CD4-positive, alpha-beta memory T cell (primary cell): Measurements from ENCODE around the gene GPR61. TPM values are rescaled to one million over a fixed set of nuclear protein-coding genes. Genes with fewer than 3 reads are reported as not detected.

Experiments
- CTCF ChIA-PET: fragments of 350-600 bp; sonication (Branson Sonifier 250); formaldehyde crosslinking; loops from one replicate; lab custom pipeline; 2021; ENCODE audit warnings: inconsistent platforms; ENCODE audit not compliant: partially characterized antibody; lab: Charles Lee
- POLR2A ChIA-PET: fragments of 350-600 bp; sonication (Branson Sonifier 250); formaldehyde crosslinking; loops from one replicate; lab custom pipeline; 2021; ENCODE audit not compliant: partially characterized antibody; lab: Charles Lee
- DNase-seq, 5 donors: peaks; one replicate each; pipeline versions ENCODE4 v3.0.0 to v3.0.0-alpha.2; 2020 to 2022; ENCODE audit warnings: mixed read lengths in 1 of 5
- H3K27ac ChIP-seq: one replicate; pipeline ENCODE4 v1.7.0; 2013; ENCODE audit warnings: low read depth, low read length
- H3K27me3 ChIP-seq: 2 replicates; pipeline ENCODE4 v1.7.0; 2013; ENCODE audit warnings: mild to moderate bottlenecking, low read length, moderate library complexity; ENCODE audit not compliant: insufficient read depth
- H3K36me3 ChIP-seq: 2 replicates; pipeline ENCODE4 v1.7.0; 2013; ENCODE audit warnings: mild to moderate bottlenecking, low read length, moderate library complexity; ENCODE audit not compliant: insufficient read depth
- H3K4me1 ChIP-seq: 2 replicates; pipeline ENCODE4 v1.7.0; 2013; ENCODE audit warnings: mild to moderate bottlenecking, low read length, moderate library complexity; ENCODE audit not compliant: insufficient read depth
- H3K4me3 ChIP-seq, 2 donors: one replicate each; pipeline ENCODE4 v1.7.0; 2013; ENCODE audit warnings: low read length in 2 of 2, mild to moderate bottlenecking in 1 of 2
- H3K9me3 ChIP-seq, 2 donors: one replicate each; pipeline ENCODE4 v1.7.0; 2013; ENCODE audit warnings: low read length in 2 of 2, control low read depth in 1 of 2; ENCODE audit not compliant: control insufficient read depth in 1 of 2
- H3K27ac Mint-ChIP-seq, 7 donors: one replicate each; pipeline ENCODE4 v1.8.0; 2020 to 2021; ENCODE audit warnings: mixed read lengths in 7 of 7, mild to moderate bottlenecking in 6 of 7, inconsistent platforms in 3 of 7, moderate library complexity in 3 of 7
- H3K27me3 Mint-ChIP-seq, 2 donors: one replicate each; pipeline ENCODE4 v1.8.0; 2020 to 2021; ENCODE audit warnings: mixed read lengths in 2 of 2
- H3K36me3 Mint-ChIP-seq, 2 donors: one replicate each; pipeline ENCODE4 v1.8.0; 2020 to 2021; ENCODE audit warnings: mixed read lengths in 2 of 2, inconsistent platforms in 1 of 2, mild to moderate bottlenecking in 1 of 2
- H3K4me1 Mint-ChIP-seq, 4 donors: one replicate each; pipeline ENCODE4 v1.8.0; 2020 to 2021; ENCODE audit warnings: mixed read lengths in 4 of 4, mild to moderate bottlenecking in 1 of 4
- H3K4me3 Mint-ChIP-seq, 8 donors: one replicate each; pipeline ENCODE4 v1.8.0; 2020 to 2021; ENCODE audit warnings: mixed read lengths in 8 of 8, mild to moderate bottlenecking in 7 of 8, moderate library complexity in 6 of 8, inconsistent platforms in 3 of 8
- H3K9me3 Mint-ChIP-seq, 8 donors: one replicate each; pipeline ENCODE4 v1.8.0; 2020 to 2021; ENCODE audit warnings: mixed read lengths in 8 of 8, mild to moderate bottlenecking in 5 of 8, inconsistent platforms in 3 of 8, moderate library complexity in 1 of 8
- intact Hi-C: fragments of 100-400 bp; cut with micrococcal nuclease; formaldehyde crosslinking; loops from one replicate; pipeline ENCODE4 v1.15.1; 2023
- polyA plus RNA-seq, 2 donors: library from polyadenylated mRNA; unstranded; fragments of 300-500 nt; fragmentation: Illumina TruSeq; gene quantifications; one replicate each; pipeline ENCODE4 v1.2.3, GENCODE V29; 2021
- total RNA-seq, 2 experiments: library from RNA; stranded (reverse); gene quantifications; one replicate each; pipeline ENCODE4 v1.2.3, GENCODE V29; 2021

The GPR61 gene
- total and polyA plus RNA-seq, 4 experiments from 2014 or later, result 0.35 to 0.84 (median 0.53) TPM; not detected in 1

- Mint-ChIP-seq H3K9me3 (peaks cover 0 to 1% (median 0%) of the 10 kb centered on the region in 8 donors), H3K4me3 (peak overlapping the region; percentile 93 to 100 (median 98)), H3K4me1 (peaks cover 36 to 58% (median 43%) of the 10 kb centered on the region in 4 donors), H3K27ac (peak overlapping the region; percentile 92 to 100 (median 99)), H3K27me3 (no peaks in the 10 kb centered on the region), H3K36me3 (peaks cover 0 to 18% of the 10 kb centered on the region in 2 donors)
- Histone ChIP-seq H3K4me3 (peak overlapping the region; percentile 94 to 99), H3K36me3 (no peaks in the 10 kb centered on the region), H3K4me1 (peaks cover 51% of the 10 kb centered on the region), H3K27me3 (no peaks in the 10 kb centered on the region), H3K9me3 (no peaks in the 10 kb centered on the region), H3K27ac (peak overlapping the region; percentile 97)
- ChIA-PET CTCF (interaction anchor here (1.0 to 10.6 kb wide), 22 partner anchors 15 to 448 kb away, joined by 3 to 314 read pairs (median 9); partner anchors contain the start of genes AHCYL1, AMPD2, CYB561D1 and GNAT2), POLR2A (interaction anchor here (0.6 to 3.2 kb wide), 48 partner anchors 8 to 1088 kb away, joined by 3 to 114 read pairs (median 7); partner anchors contain the start of genes AHCYL1, AMIGO1, AMPD2 and ATXN7L2)
- no peak for DNase-seq
- intact Hi-C loops, result loop anchor here (1.0 to 5.0 kb wide), 6 partner anchors 35 to 791 kb away; partner anchors contain the start of genes PSMA5 and RBM15
Observed at GRCh38 chr1:109547463-109548320, 8.0 kb downstream of the GPR61 start.

GRCh38 chr1:109548321-109549267 is 8.9 kb downstream of the GPR61 start, which contains the start of gene GNAI3:
Gene GNAI3 (plus strand): TSS chr1:109548615. CDS start chr1:109548721, 106 bp downstream.
- peak within 1 kb of the TSS; percentile 92 to 100 (median 99) for H3K27ac Mint-ChIP-seq
- peak; percentile 94 to 99 (median 96) for DNase-seq
- H3K36me3 Mint-ChIP-seq, result peaks cover 0 to 18% of the 10 kb centered on the region in 2 donors
- no peaks in the 10 kb centered on the region for H3K27me3 ChIP-seq
- ChIA-PET CTCF (interaction anchor here (0.7 to 3.5 kb wide), 27 partner anchors 10 to 448 kb away, joined by 3 to 32 read pairs (median 5); partner anchors contain the start of genes AHCYL1, AMPD2, ATXN7L2 and CYB561D1), POLR2A (interaction anchor here (0.6 to 3.2 kb wide), 52 partner anchors 8 to 1087 kb away, joined by 3 to 114 read pairs (median 5); partner anchors contain the start of genes AHCYL1, AMIGO1, AMPD2 and ATXN7L2)
- peaks cover 41 to 65% (median 49%) of the 10 kb centered on the region in 4 donors for H3K4me1 Mint-ChIP-seq
- H3K27me3 Mint-ChIP-seq, result no peaks in the 10 kb centered on the region
- H3K36me3 ChIP-seq, result no peaks in the 10 kb centered on the region
- H3K9me3 ChIP-seq, result no peaks in the 10 kb centered on the region
- peaks cover 0 to 1% (median 0%) of the 10 kb centered on the region in 8 donors for H3K9me3 Mint-ChIP-seq
- peak within 1 kb of the TSS; percentile 97 for H3K27ac ChIP-seq
- peak within 1 kb of the TSS; percentile 94 to 99 for H3K4me3 ChIP-seq
- intact Hi-C loops, result loop anchor here (1.0 to 5.0 kb wide), 6 partner anchors 34 to 790 kb away; partner anchors contain the start of genes PSMA5 and RBM15
- H3K4me1 ChIP-seq, result peaks cover 60% of the 10 kb centered on the region
- peak within 1 kb of the TSS; percentile 93 to 100 (median 98) for H3K4me3 Mint-ChIP-seq

- ChIA-PET CTCF (no interaction called here), POLR2A (no interaction called here)
- Mint-ChIP-seq H3K27me3 (no peaks in the 10 kb centered on the region), H3K27ac (peak overlapping the region in 1 of 7 donors; percentile 85), H3K9me3 (no peaks in the 10 kb centered on the region), H3K36me3 (peaks cover 3 to 11% of the 10 kb centered on the region in 2 donors), H3K4me3 (peak overlapping the region in 3 of 8 donors; percentile 5 to 63 (median 6)), H3K4me1 (peaks cover 60 to 86% (median 73%) of the 10 kb centered on the region in 4 donors)
- intact Hi-C loops, result no loop called here
- no peaks in the 10 kb centered on the region for H3K36me3 ChIP-seq
- peaks cover 73% of the 10 kb centered on the region for H3K4me1 ChIP-seq
- no peak overlapping the region for H3K27ac ChIP-seq
- H3K9me3 ChIP-seq, result no peaks in the 10 kb centered on the region
- no peaks in the 10 kb centered on the region for H3K27me3 ChIP-seq
- no peak for DNase-seq
- H3K4me3 ChIP-seq, result no peak overlapping the region
Observed at GRCh38 chr1:109556563-109556962, 16.9 kb downstream of the GPR61 start.

DNA sequence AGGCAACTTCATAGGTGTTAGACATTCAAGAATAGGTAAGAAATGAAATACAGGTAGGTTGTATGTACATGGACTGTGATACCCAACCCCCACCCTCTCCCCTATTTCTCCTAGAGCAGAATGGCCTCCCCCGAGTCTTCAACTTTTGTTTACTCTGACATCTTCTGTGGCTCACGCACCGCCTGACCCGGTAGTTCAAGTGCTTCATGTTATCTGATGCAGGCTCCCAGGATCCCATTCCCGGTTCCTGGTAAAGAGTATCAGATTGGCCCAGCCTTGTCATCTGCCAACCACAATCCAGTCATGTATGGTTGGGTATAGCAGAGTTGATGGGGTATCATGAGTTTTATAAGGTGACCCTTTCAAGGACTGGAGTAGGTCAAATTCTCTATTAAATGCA is 17.8 kb downstream of the GPR61 start:
- ChIA-PET CTCF (no interaction called here), POLR2A (interaction anchor here (2.8 kb wide), 1 partner anchor 9 kb away, joined by 16 read pairs; the partner anchor contains the start of gene GNAI3)
- no peaks in the 10 kb centered on the region for H3K27me3 Mint-ChIP-seq
- Histone ChIP-seq H3K9me3 (no peaks in the 10 kb centered on the region), H3K4me1 (peaks cover 79% of the 10 kb centered on the region), H3K36me3 (no peaks in the 10 kb centered on the region), H3K4me3 (no peak overlapping the region), H3K27ac (no peak overlapping the region), H3K27me3 (no peaks in the 10 kb centered on the region)
- H3K4me1 Mint-ChIP-seq, result peaks cover 62 to 93% (median 78%) of the 10 kb centered on the region in 4 donors
- DNase-seq, result no peak
- no peak overlapping the region for H3K4me3 Mint-ChIP-seq
- peaks cover 3 to 11% of the 10 kb centered on the region in 2 donors for H3K36me3 Mint-ChIP-seq
- intact Hi-C loops, result no loop called here
- no peak overlapping the region for H3K27ac Mint-ChIP-seq
- H3K9me3 Mint-ChIP-seq, result no peaks in the 10 kb centered on the region

DNA sequence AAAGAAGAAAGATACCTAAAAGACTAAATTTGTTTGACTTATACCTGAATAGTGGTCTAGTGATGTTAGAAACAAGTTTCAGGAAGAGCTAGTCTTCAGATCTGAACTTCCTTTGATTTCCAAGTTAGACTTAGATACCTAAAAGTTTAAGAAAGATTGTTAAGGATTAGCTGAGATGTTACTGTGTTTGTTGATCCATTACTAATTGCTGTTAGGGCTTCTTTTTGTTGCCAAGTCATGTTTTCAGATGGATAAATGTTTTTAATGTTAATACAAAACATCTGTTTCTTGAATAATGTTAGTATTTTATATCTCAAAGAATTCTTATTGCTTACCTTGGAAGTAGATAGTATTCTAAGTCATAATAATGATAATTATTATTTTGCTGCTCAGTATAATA is 20.3 kb downstream of the GPR61 start:
- ChIA-PET CTCF (interaction anchor here (1.0 to 2.3 kb wide), 4 partner anchors 14 to 81 kb away, joined by 3 to 12 read pairs (median 6); no protein-coding TSS in a partner anchor), POLR2A (interaction anchor here (2.8 kb wide), 1 partner anchor 11 kb away, joined by 16 read pairs; the partner anchor contains the start of gene GNAI3)
- Histone ChIP-seq H3K4me3 (no peak overlapping the region), H3K9me3 (no peaks in the 10 kb centered on the region), H3K27ac (no peak overlapping the region), H3K27me3 (no peaks in the 10 kb centered on the region), H3K4me1 (peaks cover 83% of the 10 kb centered on the region), H3K36me3 (no peaks in the 10 kb centered on the region)
- H3K4me3 Mint-ChIP-seq, result peak overlapping the region in 4 of 8 donors; percentile 16 to 55 (median 41)
- no peaks in the 10 kb centered on the region for H3K27me3 Mint-ChIP-seq
- DNase-seq, result no peak
- H3K4me1 Mint-ChIP-seq, result peaks cover 52 to 96% (median 73%) of the 10 kb centered on the region in 4 donors
- intact Hi-C loops, result no loop called here
- H3K36me3 Mint-ChIP-seq, result peaks cover 0 to 6% of the 10 kb centered on the region in 2 donors
- no peaks in the 10 kb centered on the region for H3K9me3 Mint-ChIP-seq
- peak overlapping the region in 2 of 7 donors; percentile 10 to 59 for H3K27ac Mint-ChIP-seq

GRCh38 chr1:109564194-109564878 is 24.7 kb downstream of the GPR61 start:
- no peak for DNase-seq
- Mint-ChIP-seq H3K27me3 (no peaks in the 10 kb centered on the region), H3K4me1 (peaks cover 51 to 81% (median 61%) of the 10 kb centered on the region in 4 donors), H3K36me3 (no peaks in the 10 kb centered on the region), H3K9me3 (no peaks in the 10 kb centered on the region), H3K27ac (peak overlapping the region in 5 of 7 donors; percentile 11 to 78 (median 59)), H3K4me3 (peak overlapping the region in 4 of 8 donors; percentile 10 to 57 (median 34))
- Histone ChIP-seq H3K36me3 (no peaks in the 10 kb centered on the region), H3K4me1 (peaks cover 78% of the 10 kb centered on the region), H3K27ac (no peak overlapping the region), H3K4me3 (no peak overlapping the region), H3K27me3 (no peaks in the 10 kb centered on the region), H3K9me3 (no peaks in the 10 kb centered on the region)
- ChIA-PET CTCF (interaction anchor here (0.6 to 2.4 kb wide), 4 partner anchors 16 to 420 kb away, joined by 3 to 6 read pairs (median 4); partner anchors contain the start of gene AHCYL1), POLR2A (interaction anchor here (1.4 kb wide), 1 partner anchor 16 kb away, joined by 6 read pairs; the partner anchor contains the start of gene GNAI3)
- intact Hi-C loops, result no loop called here
